K562 (cell line): ENCODE measurements around the gene HSD11B1. TPM values are rescaled to one million over a fixed set of nuclear protein-coding genes. Genes with fewer than 3 reads are reported as not detected.

Experiments
- ARID4B ChIP-seq: sonication (generic); formaldehyde crosslinking; IDR thresholded peaks from 2 replicates; pipeline ENCODE4 v1.8.0; 2022; ENCODE audit warnings: mild to moderate bottlenecking, missing genetic modification reagents
- MAFF ChIP-seq: IDR thresholded peaks from 2 replicates; pipeline ENCODE4 v1.6.1; 2012; ENCODE audit warnings: low read length, improper control_type of control experiment
- MCM7 ChIP-seq, 2 experiments: fragments of 450-650 bp; IDR thresholded peaks; 2 replicates each; pipeline ENCODE4 v1.6.1; 2016 to 2018
- MYNN ChIP-seq, 2 experiments: sonication (generic); formaldehyde crosslinking in 1 of 2; IDR thresholded peaks; 2 replicates each; pipeline versions ENCODE4 v1.5.0 to v1.6.1; 2016 to 2020; ENCODE audit warnings: antibody characterized with exemption in 1 of 2, missing genetic modification reagents in 1 of 2
- PTTG1 ChIP-seq: fragments of 450-650 bp; IDR thresholded peaks from 2 replicates; pipeline ENCODE4 v1.6.1; 2016; ENCODE audit warnings: low read depth, mild to moderate bottlenecking, missing genetic modification characterization, missing compliant biosample characterization
- RFX5 ChIP-seq: IDR thresholded peaks from 2 replicates; pipeline ENCODE4 v1.6.1; 2011; ENCODE audit warnings: low read depth, mild to moderate bottlenecking, improper control_type of control experiment, low read length
- THAP7 ChIP-seq: fragments of 250-450 bp; sonication (Bioruptor Pico); IDR thresholded peaks from 2 replicates; pipeline ENCODE4 v1.5.0; 2021
- ZNF584 ChIP-seq: fragments of 200-800 bp; sonication (Bioruptor generic); IDR thresholded peaks from 2 replicates; pipeline ENCODE4 v1.6.1; 2016; ENCODE audit warnings: low read depth, mild to moderate bottlenecking, missing genetic modification characterization, missing compliant biosample characterization
- polyA plus RNA-seq, 8 experiments: library from polyadenylated mRNA; depleted of rRNA in 4 of 8; stranded (reverse) in 5 of 8; unstranded in 3 of 8; fragments of >200 nt; fragmentation: Nextera tagmentation in 2 of 8; fragmentation: Illumina TruSeq in 1 of 8; extraction: Ambion mirVana in 2 of 8; extraction: Trizol in 1 of 8; gene quantifications; 2 replicates each; pipeline versions ENCODE4 v1.2.1 to v1.2.3, GENCODE V29; 2011 to 2014; ENCODE audit warnings: inconsistent platforms in 1 of 8, missing spikeins in 1 of 8
- total RNA-seq, 7 experiments: library from RNA; depleted of rRNA in 6 of 7; stranded (reverse); fragments of >200 nt in 6 of 7; fragmentation: Illumina TruSeq in 2 of 7; extraction: Trizol in 2 of 7; gene quantifications; 2 replicates each; pipeline versions ENCODE4 v1.2.1 to v1.2.3, GENCODE V29; 2011 to 2021; ENCODE audit warnings: low replicate concordance in 1 of 7
- TF ChIP-seq, protein P1 (sequence below): fragments of 450-650 bp; IDR thresholded peaks from 2 replicates; pipeline ENCODE4 v1.6.1; 2016; ENCODE audit warnings: low read depth
- TF ChIP-seq, protein P2 (sequence below): sonication (generic); IDR thresholded peaks from 2 replicates; pipeline ENCODE4 v1.6.1; 2016

Gene HSD11B1
- total and polyA plus RNA-seq, 9 of the 15 experiments (the other 6 are each of a cell fraction or from before 2014, with no cell fraction given), result 0.04 to 0.16 TPM; not detected in 7

DNA sequence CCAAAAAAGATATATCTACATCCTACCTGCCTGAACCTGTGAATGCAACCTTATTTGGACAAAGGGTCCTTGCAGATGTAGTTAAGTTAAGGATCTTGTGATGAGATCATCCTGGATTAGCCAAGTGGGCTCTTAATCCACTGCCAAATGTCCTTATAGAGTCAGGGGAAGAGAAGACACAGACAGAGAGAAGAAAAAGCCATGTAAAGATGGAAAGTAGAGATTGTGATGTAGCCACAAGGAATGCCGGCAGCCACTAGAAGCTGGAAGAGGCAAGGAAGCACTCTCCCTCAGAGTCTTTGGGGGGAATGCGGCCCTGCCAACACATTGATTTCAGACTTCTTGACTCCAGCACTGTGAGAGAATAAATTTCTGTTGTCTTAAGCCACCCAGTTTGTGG, 16.2 kb downstream of the HSD11B1 start (continued):
- TF ChIP-seq, protein P1, sequence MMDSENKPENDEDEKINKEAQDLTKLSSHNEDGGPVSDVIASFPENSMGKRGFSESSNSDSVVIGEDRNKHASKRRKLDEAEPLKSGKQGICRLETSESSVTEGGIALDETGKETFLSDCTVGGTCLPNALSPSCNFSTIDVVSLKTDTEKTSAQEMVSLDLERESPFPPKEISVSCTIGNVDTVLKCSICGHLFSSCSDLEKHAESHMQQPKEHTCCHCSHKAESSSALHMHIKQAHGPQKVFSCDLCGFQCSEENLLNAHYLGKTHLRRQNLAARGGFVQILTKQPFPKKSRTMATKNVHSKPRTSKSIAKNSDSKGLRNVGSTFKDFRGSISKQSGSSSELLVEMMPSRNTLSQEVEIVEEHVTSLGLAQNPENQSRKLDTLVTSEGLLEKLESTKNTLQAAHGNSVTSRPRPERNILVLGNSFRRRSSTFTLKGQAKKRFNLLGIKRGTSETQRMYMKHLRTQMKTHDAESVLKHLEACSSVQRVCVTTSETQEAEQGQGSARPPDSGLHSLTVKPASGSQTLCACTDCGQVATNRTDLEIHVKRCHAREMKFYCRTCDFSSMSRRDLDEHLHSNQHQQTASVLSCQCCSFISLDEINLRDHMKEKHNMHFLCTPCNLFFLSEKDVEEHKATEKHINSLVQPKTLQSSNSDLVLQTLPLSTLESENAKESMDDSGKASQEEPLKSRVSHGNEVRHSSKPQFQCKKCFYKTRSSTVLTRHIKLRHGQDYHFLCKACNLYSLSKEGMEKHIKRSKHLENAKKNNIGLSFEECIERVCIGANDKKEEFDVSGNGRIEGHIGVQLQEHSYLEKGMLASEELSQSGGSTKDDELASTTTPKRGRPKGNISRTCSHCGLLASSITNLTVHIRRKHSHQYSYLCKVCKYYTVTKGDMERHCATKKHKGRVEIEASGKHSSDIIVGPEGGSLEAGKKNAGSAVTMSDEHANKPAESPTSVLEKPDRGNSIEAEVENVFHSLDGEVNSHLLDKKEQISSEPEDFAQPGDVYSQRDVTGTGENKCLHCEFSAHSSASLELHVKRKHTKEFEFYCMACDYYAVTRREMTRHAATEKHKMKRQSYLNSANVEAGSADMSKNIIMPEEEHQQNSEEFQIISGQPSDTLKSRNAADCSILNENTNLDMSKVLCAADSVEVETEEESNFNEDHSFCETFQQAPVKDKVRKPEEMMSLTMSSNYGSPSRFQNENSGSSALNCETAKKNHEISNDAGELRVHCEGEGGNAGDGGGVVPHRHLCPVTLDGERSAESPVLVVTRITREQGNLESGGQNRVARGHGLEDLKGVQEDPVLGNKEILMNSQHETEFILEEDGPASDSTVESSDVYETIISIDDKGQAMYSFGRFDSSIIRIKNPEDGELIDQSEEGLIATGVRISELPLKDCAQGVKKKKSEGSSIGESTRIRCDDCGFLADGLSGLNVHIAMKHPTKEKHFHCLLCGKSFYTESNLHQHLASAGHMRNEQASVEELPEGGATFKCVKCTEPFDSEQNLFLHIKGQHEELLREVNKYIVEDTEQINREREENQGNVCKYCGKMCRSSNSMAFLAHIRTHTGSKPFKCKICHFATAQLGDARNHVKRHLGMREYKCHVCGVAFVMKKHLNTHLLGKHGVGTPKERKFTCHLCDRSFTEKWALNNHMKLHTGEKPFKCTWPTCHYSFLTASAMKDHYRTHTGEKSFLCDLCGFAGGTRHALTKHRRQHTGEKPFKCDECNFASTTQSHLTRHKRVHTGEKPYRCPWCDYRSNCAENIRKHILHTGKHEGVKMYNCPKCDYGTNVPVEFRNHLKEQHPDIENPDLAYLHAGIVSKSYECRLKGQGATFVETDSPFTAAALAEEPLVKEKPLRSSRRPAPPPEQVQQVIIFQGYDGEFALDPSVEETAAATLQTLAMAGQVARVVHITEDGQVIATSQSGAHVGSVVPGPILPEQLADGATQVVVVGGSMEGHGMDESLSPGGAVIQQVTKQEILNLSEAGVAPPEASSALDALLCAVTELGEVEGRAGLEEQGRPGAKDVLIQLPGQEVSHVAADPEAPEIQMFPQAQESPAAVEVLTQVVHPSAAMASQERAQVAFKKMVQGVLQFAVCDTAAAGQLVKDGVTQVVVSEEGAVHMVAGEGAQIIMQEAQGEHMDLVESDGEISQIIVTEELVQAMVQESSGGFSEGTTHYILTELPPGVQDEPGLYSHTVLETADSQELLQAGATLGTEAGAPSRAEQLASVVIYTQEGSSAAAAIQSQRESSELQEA, result no peak
- TF ChIP-seq PTTG1 (tag), result no peak
- TF ChIP-seq ARID4B (CRISPR knock-in tag), result no peak
- TF ChIP-seq RFX5, result no peak
- TF ChIP-seq ZNF584 (CRISPR knock-in tag), result no peak
- TF ChIP-seq THAP7 (CRISPR knock-in tag), result no peak
- TF ChIP-seq MYNN (IDR thresholded peaks at IDR 0.05), result no peak
- no peak for TF ChIP-seq MYNN (CRISPR knock-in tag; IDR thresholded peaks at IDR 0.05)
- TF ChIP-seq, protein P2, sequence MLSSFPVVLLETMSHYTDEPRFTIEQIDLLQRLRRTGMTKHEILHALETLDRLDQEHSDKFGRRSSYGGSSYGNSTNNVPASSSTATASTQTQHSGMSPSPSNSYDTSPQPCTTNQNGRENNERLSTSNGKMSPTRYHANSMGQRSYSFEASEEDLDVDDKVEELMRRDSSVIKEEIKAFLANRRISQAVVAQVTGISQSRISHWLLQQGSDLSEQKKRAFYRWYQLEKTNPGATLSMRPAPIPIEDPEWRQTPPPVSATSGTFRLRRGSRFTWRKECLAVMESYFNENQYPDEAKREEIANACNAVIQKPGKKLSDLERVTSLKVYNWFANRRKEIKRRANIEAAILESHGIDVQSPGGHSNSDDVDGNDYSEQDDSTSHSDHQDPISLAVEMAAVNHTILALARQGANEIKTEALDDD, result no peak
- no peak for TF ChIP-seq MCM7 (IDR thresholded peaks at IDR 0.05)
- no peak for TF ChIP-seq MAFF
